HG03520 (cell line): ENCODE results near the gene ZNF768.
"Not testable (repeated sequence)": the region's sequence is repeated elsewhere in the genome, so short reads cannot be mapped to it uniquely, and the experiment has no call there.

Experiments
- ATAC-seq: cut with Tn5 transposase; IDR thresholded peaks from one replicate; pipeline ENCODE4 v1.9.1; 2021; ENCODE audit warnings: mild to moderate bottlenecking, moderate library complexity; ENCODE audit not compliant: unreplicated experiment

ZNF768 gene

GRCh38 chr16:30515275-30515674 lies 11.1 kb downstream of the ZNF768 start:
- no peak for ATAC-seq

GRCh38 chr16:30511509-30511908 lies 14.9 kb downstream of the ZNF768 start:
- ATAC-seq, result no peak

- no peak for ATAC-seq
Observed at GRCh38 chr16:30510376-30510938, 15.9 kb downstream of the ZNF768 start.

- no peak for ATAC-seq
Observed at GRCh38 chr16:30509081-30509765, 17.1 kb downstream of the ZNF768 start.

GRCh38 chr16:30503403-30504296 lies 22.7 kb downstream of the ZNF768 start:
- no peak for ATAC-seq

GRCh38 chr16:30499284-30499683 lies 27.1 kb downstream of the ZNF768 start:
- ATAC-seq, result no peak

GRCh38 chr16:30494709-30495108 lies 31.7 kb downstream of the ZNF768 start:
- ATAC-seq, result no peak

GRCh38 chr16:30493941-30494488 lies 32.4 kb downstream of the ZNF768 start:
- no peak for ATAC-seq

- no peak for ATAC-seq
Observed at GRCh38 chr16:30491744-30492308, 34.5 kb downstream of the ZNF768 start.

- no peak for ATAC-seq
Observed at GRCh38 chr16:30491229-30491628, 35.1 kb downstream of the ZNF768 start.

- no peak for ATAC-seq
Observed at GRCh38 chr16:30490210-30490609, 36.2 kb downstream of the ZNF768 start.

GRCh38 chr16:30488764-30489605 lies 37.4 kb downstream of the ZNF768 start:
- ATAC-seq, result no peak

- ATAC-seq, result no peak
Observed at GRCh38 chr16:30485818-30486436, 40.4 kb downstream of the ZNF768 start.

- no peak for ATAC-seq
Observed at GRCh38 chr16:30484887-30485286, 41.5 kb downstream of the ZNF768 start.

- ATAC-seq, result no peak
Observed at GRCh38 chr16:30482366-30482765, 44.0 kb downstream of the ZNF768 start.

- no peak for ATAC-seq
Observed at GRCh38 chr16:30481381-30481780, 45.0 kb downstream of the ZNF768 start.

- ATAC-seq, result no peak
Observed at GRCh38 chr16:30478766-30479478, 47.4 kb downstream of the ZNF768 start.

- not testable (repeated sequence) for ATAC-seq
Observed at GRCh38 chr16:30477773-30478172, 48.6 kb downstream of the ZNF768 start.

GRCh38 chr16:30476991-30477390 lies 49.4 kb downstream of the ZNF768 start:
- ATAC-seq, result no peak
